ENCODE data around the gene RCVRN.

Gene RCVRN

GRCh38 chr17:9917131-9917530 lies 12.1 kb upstream of the RCVRN start:
- ChIA-PET CTCF (interaction anchor here (0.6 to 3.8 kb wide), 4 partner anchors 11 to 700 kb away, joined by 3 to 22 read pairs (median 6); no protein-coding TSS in a partner anchor), POLR2A (interaction anchor here (0.6 kb wide), 1 partner anchor 132 kb away, joined by 3 read pairs; no protein-coding TSS in a partner anchor)
- no peaks in the 10 kb centered on the region for H3K36me3 ChIP-seq (ENCODE audit: control insufficient read depth in 2 of 2, insufficient read depth in 1 of 2, low read length in 2 of 2)
- no peaks in the 10 kb centered on the region for H3K4me1 ChIP-seq (ENCODE audit: control insufficient read depth, insufficient read depth, low read length)
- TF ChIP-seq ZNF416 (tag by site-specific recombination; IDR thresholded peaks at IDR 0.05) (no peak), ZSCAN18 (tag by site-specific recombination; IDR thresholded peaks at IDR 0.05) (no peak), ZNF639 (tag by site-specific recombination; IDR thresholded peaks at IDR 0.05) (no peak), ZFHX2 (tag by site-specific recombination; conservative IDR thresholded peaks at IDR 0.05) (no peak), ZSCAN5A (tag by site-specific recombination; IDR thresholded peaks at IDR 0.05) (no peak)
- no peak overlapping the region for H3K27ac ChIP-seq (ENCODE audit: extremely low read depth, low read depth, low read length)
- H3K9me3 ChIP-seq (ENCODE audit: control insufficient read depth, insufficient read depth, low read depth, low read length), result no peaks in the 10 kb centered on the region
- H3K4me3 ChIP-seq (ENCODE audit: low read depth, low read length), result no peak overlapping the region

DNA sequence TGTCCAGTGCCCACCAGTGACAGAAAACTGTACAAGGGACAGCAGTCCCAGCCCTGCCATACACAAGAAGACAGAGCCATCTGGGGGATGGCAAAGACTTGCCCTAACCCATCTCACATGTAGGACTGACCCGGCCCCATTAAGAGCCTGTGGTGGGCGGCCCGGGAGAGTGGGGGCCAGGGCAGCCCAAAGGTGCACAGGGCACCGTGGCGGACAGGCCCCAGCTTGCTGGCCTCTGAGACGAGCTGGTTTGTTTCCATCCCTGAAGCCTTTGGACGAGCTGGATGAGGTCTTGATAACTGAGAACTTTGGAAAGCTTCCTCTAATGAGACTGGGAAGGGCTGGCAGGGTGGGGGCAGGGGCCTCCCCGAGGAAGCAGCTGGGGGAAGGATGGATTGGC lies 11.0 kb upstream of the RCVRN start:
- POLR2A ChIA-PET, result no interaction called here
- no peak overlapping the region for H3K4me3 ChIP-seq (ENCODE audit: low read depth, low read length)

DNA sequence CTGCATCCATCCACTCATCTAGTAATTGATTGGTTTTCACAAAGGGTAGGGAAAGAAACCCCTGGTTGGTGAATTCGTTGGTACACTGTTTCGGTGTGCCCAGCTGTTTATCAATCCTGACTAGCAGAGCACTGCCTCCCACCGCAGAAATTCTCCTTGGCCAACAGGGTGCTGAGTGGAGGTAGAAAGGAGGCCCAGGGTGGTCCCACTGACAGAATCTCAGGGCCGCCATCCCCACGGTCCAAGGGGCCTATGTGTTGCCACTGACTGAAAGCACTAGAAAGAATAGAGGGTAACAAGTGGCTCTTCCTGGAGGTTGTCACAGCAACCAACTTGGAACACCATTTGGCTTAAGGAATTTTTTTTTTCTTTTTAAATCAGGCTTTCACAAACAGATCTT lies 8.4 kb upstream of the RCVRN start:
- no peak overlapping the region for H3K27ac ChIP-seq (ENCODE audit: extremely low read depth, low read depth, low read length)
- ChIA-PET CTCF (interaction anchor here (1.8 kb wide), 1 partner anchor 24 kb away, joined by 6 read pairs; no protein-coding TSS in a partner anchor), POLR2A (no interaction called here)
- H3K4me1 ChIP-seq (ENCODE audit: control insufficient read depth, insufficient read depth, low read length), result no peaks in the 10 kb centered on the region
- TF ChIP-seq ZNF37A (tag by site-specific recombination; IDR thresholded peaks at IDR 0.05), result no peak
- no peaks in the 10 kb centered on the region for H3K36me3 ChIP-seq (ENCODE audit: control insufficient read depth in 2 of 2, insufficient read depth in 1 of 2, low read length in 2 of 2)
- H3K4me3 ChIP-seq (ENCODE audit: low read depth, low read length), result no peak overlapping the region
- no peaks in the 10 kb centered on the region for H3K9me3 ChIP-seq (ENCODE audit: control insufficient read depth, insufficient read depth, low read depth, low read length)

More for the DNA sequence above, 11.0 kb upstream of the RCVRN start:
- Histone ChIP-seq H3K4me1 (ENCODE audit: control insufficient read depth, insufficient read depth, low read length) (no peaks in the 10 kb centered on the region), H3K36me3 (ENCODE audit: control insufficient read depth in 2 of 2, insufficient read depth in 1 of 2, low read length in 2 of 2) (no peaks in the 10 kb centered on the region), H3K27ac (ENCODE audit: extremely low read depth, low read depth, low read length) (no peak overlapping the region), H3K9me3 (ENCODE audit: control insufficient read depth, insufficient read depth, low read depth, low read length) (no peaks in the 10 kb centered on the region)
- CTCF ChIA-PET, result no interaction called here
- TF ChIP-seq ZNF121 (tag by site-specific recombination; IDR thresholded peaks at IDR 0.05) (no peak), OVOL3 (tag by site-specific recombination; IDR thresholded peaks at IDR 0.05) (no peak), ZNF292 (tag by site-specific recombination; IDR thresholded peaks at IDR 0.05; ENCODE audit: borderline replicate concordance, low read depth) (no peak), ZNF560 (tag by site-specific recombination; IDR thresholded peaks at IDR 0.05; ENCODE audit: borderline replicate concordance) (no peak)

GRCh38 chr17:9912121-9913099 lies 7.3 kb upstream of the RCVRN start:
- CTCF ChIA-PET, result interaction anchor here (0.6 to 1.8 kb wide), 9 partner anchors 9 to 716 kb away, joined by 3 to 6 read pairs (median 3); no protein-coding TSS in a partner anchor
- TF ChIP-seq ZNF404 (tag by site-specific recombination; IDR thresholded peaks at IDR 0.05), result no peak
- no peak for TF ChIP-seq REPIN1 (tag by site-specific recombination; IDR thresholded peaks at IDR 0.05; ENCODE audit: low read depth)
- TF ChIP-seq ZFP37 (tag by site-specific recombination; IDR thresholded peaks at IDR 0.05), result no peak
- TF ChIP-seq ZNF16 (tag by site-specific recombination; IDR thresholded peaks at IDR 0.05; ENCODE audit: low read depth), result no peak
- TF ChIP-seq EGR2 (tag by site-specific recombination; IDR thresholded peaks at IDR 0.05; ENCODE audit: low read depth), result no peak
- TF ChIP-seq, protein P1, sequence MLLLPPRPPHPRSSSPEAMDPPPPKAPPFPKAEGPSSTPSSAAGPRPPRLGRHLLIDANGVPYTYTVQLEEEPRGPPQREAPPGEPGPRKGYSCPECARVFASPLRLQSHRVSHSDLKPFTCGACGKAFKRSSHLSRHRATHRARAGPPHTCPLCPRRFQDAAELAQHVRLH (tag by site-specific recombination; IDR thresholded peaks at IDR 0.05), result no peak
- TF ChIP-seq ZNF664 (tag by site-specific recombination; IDR thresholded peaks at IDR 0.05), result no peak
- no peak for TF ChIP-seq ZNF792 (tag by site-specific recombination; IDR thresholded peaks at IDR 0.05)
- no peak for TF ChIP-seq GLI4 (tag by site-specific recombination; IDR thresholded peaks at IDR 0.05)
- TF ChIP-seq ZBTB7A (tag by site-specific recombination; IDR thresholded peaks at IDR 0.05; ENCODE audit: low read depth), result no peak
- no peak for TF ChIP-seq GLIS2 (tag by site-specific recombination; IDR thresholded peaks at IDR 0.05)
- H3K27ac ChIP-seq (ENCODE audit: extremely low read depth, low read depth, low read length), result no peak overlapping the region
- H3K36me3 ChIP-seq (ENCODE audit: control insufficient read depth in 2 of 2, insufficient read depth in 1 of 2, low read length in 2 of 2), result no peaks in the 10 kb centered on the region
- no peaks in the 10 kb centered on the region for H3K4me1 ChIP-seq (ENCODE audit: control insufficient read depth, insufficient read depth, low read length)
- no peaks in the 10 kb centered on the region for H3K9me3 ChIP-seq (ENCODE audit: control insufficient read depth, insufficient read depth, low read depth, low read length)
- H3K4me3 ChIP-seq (ENCODE audit: low read depth, low read length), result no peak overlapping the region
- POLR2A ChIA-PET, result no interaction called here
